ENCODE results near the gene PLXND1.

The PLXND1 gene

GRCh38 chr3:129506231-129506742, 100.2 kb downstream of the PLXND1 start:
- no peak overlapping the region for H3K4me3 ChIP-seq (ENCODE audit: low read depth, low read length)
- TF ChIP-seq CTCF (IDR thresholded peaks at IDR 0.05; ENCODE audit: low read depth, low read length, missing control alignments): no peak
- no peak for DNase-seq (ENCODE audit: low read depth)

- no peak for DNase-seq (ENCODE audit: low read depth)
- TF ChIP-seq CTCF (IDR thresholded peaks at IDR 0.05; ENCODE audit: low read depth, low read length, missing control alignments): no peak
- no peak overlapping the region for H3K4me3 ChIP-seq (ENCODE audit: low read depth, low read length)
Measured at GRCh38 chr3:129505341-129505740, 101.1 kb downstream of the PLXND1 start.
